ENCODE measurements around the gene NXPH4. TPM values are rescaled to one million over a fixed set of nuclear protein-coding genes. Genes with fewer than 3 reads are reported as not detected.

Gene NXPH4
- total RNA-seq, 1 donor from 2014 or later: not detected

DNA sequence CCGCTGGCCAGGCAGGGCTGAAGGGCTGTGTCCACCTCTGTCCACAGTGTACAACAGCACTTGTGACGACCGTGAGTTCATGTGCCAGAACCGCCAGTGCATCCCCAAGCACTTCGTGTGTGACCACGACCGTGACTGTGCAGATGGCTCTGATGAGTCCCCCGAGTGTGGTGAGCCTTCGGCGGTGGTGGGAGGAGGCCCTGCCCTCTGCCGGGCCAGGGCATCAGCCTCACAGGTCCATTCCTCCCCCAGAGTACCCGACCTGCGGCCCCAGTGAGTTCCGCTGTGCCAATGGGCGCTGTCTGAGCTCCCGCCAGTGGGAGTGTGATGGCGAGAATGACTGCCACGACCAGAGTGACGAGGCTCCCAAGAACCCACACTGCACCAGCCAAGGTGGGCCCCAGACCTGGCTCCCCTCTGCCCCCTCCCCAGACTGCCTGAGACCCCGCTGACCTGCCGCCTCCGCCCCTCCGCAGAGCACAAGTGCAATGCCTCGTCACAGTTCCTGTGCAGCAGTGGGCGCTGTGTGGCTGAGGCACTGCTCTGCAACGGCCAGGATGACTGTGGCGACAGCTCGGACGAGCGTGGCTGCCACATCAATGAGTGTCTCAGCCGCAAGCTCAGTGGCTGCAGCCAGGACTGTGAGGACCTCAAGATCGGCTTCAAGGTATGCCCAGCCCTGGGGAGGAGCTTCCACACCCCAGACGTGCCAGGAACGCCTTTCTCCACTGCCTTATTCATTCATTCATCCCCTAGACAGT, 20.8 kb upstream of the NXPH4 start:
- TF ChIP-seq, protein P1, sequence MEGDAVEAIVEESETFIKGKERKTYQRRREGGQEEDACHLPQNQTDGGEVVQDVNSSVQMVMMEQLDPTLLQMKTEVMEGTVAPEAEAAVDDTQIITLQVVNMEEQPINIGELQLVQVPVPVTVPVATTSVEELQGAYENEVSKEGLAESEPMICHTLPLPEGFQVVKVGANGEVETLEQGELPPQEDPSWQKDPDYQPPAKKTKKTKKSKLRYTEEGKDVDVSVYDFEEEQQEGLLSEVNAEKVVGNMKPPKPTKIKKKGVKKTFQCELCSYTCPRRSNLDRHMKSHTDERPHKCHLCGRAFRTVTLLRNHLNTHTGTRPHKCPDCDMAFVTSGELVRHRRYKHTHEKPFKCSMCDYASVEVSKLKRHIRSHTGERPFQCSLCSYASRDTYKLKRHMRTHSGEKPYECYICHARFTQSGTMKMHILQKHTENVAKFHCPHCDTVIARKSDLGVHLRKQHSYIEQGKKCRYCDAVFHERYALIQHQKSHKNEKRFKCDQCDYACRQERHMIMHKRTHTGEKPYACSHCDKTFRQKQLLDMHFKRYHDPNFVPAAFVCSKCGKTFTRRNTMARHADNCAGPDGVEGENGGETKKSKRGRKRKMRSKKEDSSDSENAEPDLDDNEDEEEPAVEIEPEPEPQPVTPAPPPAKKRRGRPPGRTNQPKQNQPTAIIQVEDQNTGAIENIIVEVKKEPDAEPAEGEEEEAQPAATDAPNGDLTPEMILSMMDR (conservative IDR thresholded peaks at IDR 0.05; ENCODE audit: low read depth, low read length): no peak
- H3K4me3 ChIP-seq (ENCODE audit: low read depth, low read length): no peak overlapping the region
- no peak for DNase-seq (ENCODE audit: low read depth)

DNA sequence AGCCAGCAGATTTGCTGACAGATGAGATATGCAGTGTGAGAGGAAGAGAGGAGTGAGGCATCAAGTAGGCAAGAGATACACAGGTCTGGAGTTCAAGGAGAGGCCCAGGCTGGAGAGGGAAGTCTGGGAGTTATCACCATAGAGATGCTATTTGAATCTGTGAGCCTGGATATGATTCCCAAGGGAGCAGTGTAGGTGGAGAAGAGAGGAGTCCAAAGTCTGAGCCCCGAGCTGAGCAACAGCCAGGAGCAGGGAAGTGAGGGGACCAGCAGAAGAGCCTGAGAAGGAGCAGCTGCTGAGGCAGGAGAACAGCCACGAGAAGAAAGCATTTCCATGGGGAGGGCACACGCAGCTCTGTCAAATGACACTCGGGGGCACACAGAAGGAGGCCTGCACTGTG, 20.2 kb upstream of the NXPH4 start:
- H3K4me3 ChIP-seq (ENCODE audit: low read depth, low read length): no peak overlapping the region
- no peak for DNase-seq (ENCODE audit: low read depth)
- TF ChIP-seq, protein P1 (conservative IDR thresholded peaks at IDR 0.05; ENCODE audit: low read depth, low read length): no peak

GRCh38 chr12:57196956-57197355, 19.6 kb upstream of the NXPH4 start:
- DNase-seq (ENCODE audit: low read depth): no peak
- no peak overlapping the region for H3K4me3 ChIP-seq (ENCODE audit: low read depth, low read length)
- TF ChIP-seq, protein P1 (conservative IDR thresholded peaks at IDR 0.05; ENCODE audit: low read depth, low read length): no peak

- TF ChIP-seq, protein P1 (conservative IDR thresholded peaks at IDR 0.05; ENCODE audit: low read depth, low read length): no peak
- no peak overlapping the region for H3K4me3 ChIP-seq (ENCODE audit: low read depth, low read length)
- DNase-seq (ENCODE audit: low read depth): no peak
Observed at GRCh38 chr12:57198329-57198728, 18.3 kb upstream of the NXPH4 start.

DNA sequence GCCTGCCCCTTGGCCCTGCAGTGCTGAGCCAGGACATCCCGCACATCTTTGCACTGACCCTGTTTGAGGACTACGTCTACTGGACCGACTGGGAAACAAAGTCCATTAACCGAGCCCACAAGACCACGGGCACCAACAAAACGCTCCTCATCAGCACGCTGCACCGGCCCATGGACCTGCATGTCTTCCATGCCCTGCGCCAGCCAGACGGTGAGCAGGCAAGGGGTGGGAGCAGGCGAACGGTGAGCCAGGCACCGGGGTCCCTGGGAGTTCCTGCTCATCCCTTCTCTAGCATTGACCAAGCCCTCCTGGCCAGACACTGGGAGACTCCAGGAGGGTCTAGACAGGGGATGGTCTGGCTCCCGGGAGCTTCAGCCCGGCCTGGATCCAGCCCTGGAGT, 17.4 kb upstream of the NXPH4 start:
- H3K4me3 ChIP-seq (ENCODE audit: low read depth, low read length): no peak overlapping the region
- DNase-seq (ENCODE audit: low read depth): no peak
- TF ChIP-seq, protein P1 (conservative IDR thresholded peaks at IDR 0.05; ENCODE audit: low read depth, low read length): no peak

- H3K4me3 ChIP-seq (ENCODE audit: low read depth, low read length): no peak overlapping the region
- DNase-seq (ENCODE audit: low read depth): no peak
- TF ChIP-seq, protein P1 (conservative IDR thresholded peaks at IDR 0.05; ENCODE audit: low read depth, low read length): no peak
Observed at GRCh38 chr12:57200497-57200896, 16.1 kb upstream of the NXPH4 start.

DNA sequence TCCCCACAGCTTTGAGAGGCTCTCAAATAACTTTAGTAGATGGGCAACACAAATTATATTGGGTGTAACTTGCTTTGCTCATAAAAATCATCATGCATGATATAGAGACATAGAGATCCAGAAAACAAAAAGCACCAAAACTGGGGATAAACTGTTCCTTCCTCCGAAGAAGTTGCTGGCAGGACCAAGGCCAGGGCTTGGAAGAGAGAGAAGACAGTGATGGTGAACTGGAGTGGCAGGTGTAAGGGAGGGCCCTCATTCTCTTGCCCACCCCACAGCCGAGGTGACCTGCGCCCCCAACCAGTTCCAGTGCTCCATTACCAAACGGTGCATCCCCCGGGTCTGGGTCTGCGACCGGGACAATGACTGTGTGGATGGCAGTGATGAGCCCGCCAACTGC, 15.4 kb upstream of the NXPH4 start:
- TF ChIP-seq, protein P1 (conservative IDR thresholded peaks at IDR 0.05; ENCODE audit: low read depth, low read length): no peak
- no peak overlapping the region for H3K4me3 ChIP-seq (ENCODE audit: low read depth, low read length)
- DNase-seq (ENCODE audit: low read depth): no peak
